Measurements from ENCODE around the gene PIEZO2.

- no peak for TF ChIP-seq CTCF (IDR thresholded peaks at IDR 0.05)
- no peak for TF ChIP-seq EP300 (IDR thresholded peaks at IDR 0.05)
Observed at GRCh38 chr18:11047817-11048216, 101.6 kb downstream of the PIEZO2 start.

Data from ovary (tissue), 3 donors.